WTC11 (cell line): ENCODE measurements around the gene C17orf100. TPM values are rescaled to one million over a fixed set of nuclear protein-coding genes. Genes with fewer than 3 reads are reported as not detected.

Experiments
- ATAC-seq: fragments of 200-7000 bp; cut with Tn5 transposase; 2 replicates; pipeline ENCODE4 v1.10.0; 2021; ENCODE audit warnings: mild to moderate bottlenecking, moderate library complexity
- CTCF ChIA-PET: fragments of 300-600 bp; sonication (Branson Sonifier 250); formaldehyde crosslinking; loops from one replicate; lab custom pipeline; 2021; ENCODE audit warnings: antibody characterized with exemption; lab: Charles Lee
- POLR2A ChIA-PET: fragments of 350-600 bp; sonication (Branson Sonifier 250); formaldehyde crosslinking; loops from one replicate; lab custom pipeline; 2021; ENCODE audit warnings: antibody characterized with exemption; lab: Charles Lee
- DNase-seq: peaks from one replicate; pipeline ENCODE4 v3.0.0; 2021; ENCODE audit warnings: low spot score
- H3K27ac Mint-ChIP-seq: 2 replicates; pipeline ENCODE4 v1.8.0; 2021; ENCODE audit warnings: mixed read lengths
- H3K27me3 Mint-ChIP-seq: 2 replicates; pipeline ENCODE4 v1.8.0; 2021; ENCODE audit warnings: low read depth, mild to moderate bottlenecking, moderate library complexity, mixed read lengths
- H3K36me3 Mint-ChIP-seq: 2 replicates; pipeline ENCODE4 v1.8.0; 2021; ENCODE audit warnings: mixed read lengths
- H3K4me1 Mint-ChIP-seq: 2 replicates; pipeline ENCODE4 v1.8.0; 2022; ENCODE audit warnings: mixed read lengths
- H3K4me3 Mint-ChIP-seq: 2 replicates; pipeline ENCODE4 v1.8.0; 2021; ENCODE audit warnings: mild to moderate bottlenecking, moderate library complexity, mixed read lengths
- H3K9me3 Mint-ChIP-seq: 2 replicates; pipeline ENCODE4 v1.8.0; 2021; ENCODE audit warnings: mixed read lengths
- CBFB ChIP-seq: sonication (generic); formaldehyde crosslinking; IDR thresholded peaks from 2 replicates; pipeline ENCODE4 v1.8.1; 2022; ENCODE audit warnings: mild to moderate bottlenecking, low read depth, missing genetic modification reagents
- FOXJ3 ChIP-seq: sonication (generic); formaldehyde crosslinking; IDR thresholded peaks from 2 replicates; pipeline ENCODE4 v1.9.0; 2021; ENCODE audit warnings: missing genetic modification reagents, mild to moderate bottlenecking, borderline replicate concordance
- FOXP1 ChIP-seq: sonication (generic); formaldehyde crosslinking; IDR thresholded peaks from 2 replicates; pipeline ENCODE4 v1.8.0; 2022; ENCODE audit warnings: missing genetic modification reagents, mild to moderate bottlenecking, moderate library complexity, borderline replicate concordance
- SMAD3 ChIP-seq: sonication (generic); formaldehyde crosslinking; IDR thresholded peaks from 2 replicates; pipeline ENCODE4 v1.8.0; 2022; ENCODE audit warnings: missing genetic modification reagents, mild to moderate bottlenecking, borderline replicate concordance
- TCF7 ChIP-seq: sonication (generic); formaldehyde crosslinking; IDR thresholded peaks from 2 replicates; pipeline ENCODE4 v1.8.0; 2022; ENCODE audit warnings: mild to moderate bottlenecking, low read depth, missing genetic modification reagents, moderate library complexity
- TEAD4 ChIP-seq: sonication (generic); formaldehyde crosslinking; IDR thresholded peaks from 2 replicates; pipeline ENCODE4 v1.8.0; 2022; ENCODE audit warnings: mild to moderate bottlenecking, missing genetic modification reagents
- ZNF121 ChIP-seq: sonication (generic); formaldehyde crosslinking; IDR thresholded peaks from 2 replicates; pipeline ENCODE4 v1.8.0; 2023; ENCODE audit warnings: missing genetic modification reagents
- total RNA-seq: library from RNA; stranded (reverse); gene quantifications from 3 replicates; pipeline ENCODE4 v1.2.3, GENCODE V29; 2021
- TF ChIP-seq, protein P1 (sequence below): sonication (generic); formaldehyde crosslinking; IDR thresholded peaks from 2 replicates; pipeline ENCODE4 v1.8.0; 2023; ENCODE audit warnings: mild to moderate bottlenecking, missing genetic modification reagents
- TF ChIP-seq, protein P2 (sequence below): fragments of 250-450 bp; sonication (Bioruptor Pico); IDR thresholded peaks from 2 replicates; pipeline ENCODE4 v2.1.2; 2022; ENCODE audit warnings: mild to moderate bottlenecking, moderate library complexity
- TF ChIP-seq, protein P3 (sequence below): sonication (generic); formaldehyde crosslinking; IDR thresholded peaks from 2 replicates; pipeline ENCODE4 v1.8.1; 2023; ENCODE audit warnings: mild to moderate bottlenecking, missing genetic modification reagents, borderline replicate concordance
- TF ChIP-seq, protein P4 (sequence below): sonication (generic); formaldehyde crosslinking; IDR thresholded peaks from 2 replicates; pipeline ENCODE4 v1.8.0; 2022; ENCODE audit warnings: missing genetic modification reagents
- TF ChIP-seq, protein P5 (sequence below): fragments of 250-450 bp; sonication (Bioruptor Pico); IDR thresholded peaks from 2 replicates; pipeline ENCODE4 v1.9.0; 2021; ENCODE audit warnings: mild to moderate bottlenecking, borderline replicate concordance

C17orf100 gene
- total RNA-seq, 1 experiment from 2014 or later, result 2.7 TPM

DNA sequence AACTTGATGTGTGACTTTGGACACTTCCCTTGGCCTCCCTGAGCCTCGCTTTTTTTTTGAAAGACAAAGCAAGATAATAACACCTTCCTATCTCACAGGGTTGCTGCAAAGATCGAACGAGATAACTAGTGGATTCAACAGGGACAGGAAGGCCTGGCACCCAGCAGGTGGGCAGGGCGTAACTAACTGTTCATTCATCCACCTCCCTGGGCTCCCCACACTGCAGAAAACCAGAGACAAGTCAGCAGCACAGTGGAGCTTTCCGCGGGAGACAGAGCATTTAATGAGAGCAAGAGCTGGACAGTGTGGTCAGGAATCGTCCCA is 32.9 kb downstream of the C17orf100 start (continued):
- TF ChIP-seq, protein P1, sequence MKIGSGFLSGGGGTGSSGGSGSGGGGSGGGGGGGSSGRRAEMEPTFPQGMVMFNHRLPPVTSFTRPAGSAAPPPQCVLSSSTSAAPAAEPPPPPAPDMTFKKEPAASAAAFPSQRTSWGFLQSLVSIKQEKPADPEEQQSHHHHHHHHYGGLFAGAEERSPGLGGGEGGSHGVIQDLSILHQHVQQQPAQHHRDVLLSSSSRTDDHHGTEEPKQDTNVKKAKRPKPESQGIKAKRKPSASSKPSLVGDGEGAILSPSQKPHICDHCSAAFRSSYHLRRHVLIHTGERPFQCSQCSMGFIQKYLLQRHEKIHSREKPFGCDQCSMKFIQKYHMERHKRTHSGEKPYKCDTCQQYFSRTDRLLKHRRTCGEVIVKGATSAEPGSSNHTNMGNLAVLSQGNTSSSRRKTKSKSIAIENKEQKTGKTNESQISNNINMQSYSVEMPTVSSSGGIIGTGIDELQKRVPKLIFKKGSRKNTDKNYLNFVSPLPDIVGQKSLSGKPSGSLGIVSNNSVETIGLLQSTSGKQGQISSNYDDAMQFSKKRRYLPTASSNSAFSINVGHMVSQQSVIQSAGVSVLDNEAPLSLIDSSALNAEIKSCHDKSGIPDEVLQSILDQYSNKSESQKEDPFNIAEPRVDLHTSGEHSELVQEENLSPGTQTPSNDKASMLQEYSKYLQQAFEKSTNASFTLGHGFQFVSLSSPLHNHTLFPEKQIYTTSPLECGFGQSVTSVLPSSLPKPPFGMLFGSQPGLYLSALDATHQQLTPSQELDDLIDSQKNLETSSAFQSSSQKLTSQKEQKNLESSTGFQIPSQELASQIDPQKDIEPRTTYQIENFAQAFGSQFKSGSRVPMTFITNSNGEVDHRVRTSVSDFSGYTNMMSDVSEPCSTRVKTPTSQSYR (CRISPR knock-in tag), result no peak
- TF ChIP-seq SMAD3 (CRISPR knock-in tag) (no peak), TEAD4 (CRISPR knock-in tag) (no peak), FOXJ3 (CRISPR knock-in tag) (no peak)
- TF ChIP-seq, protein P2, sequence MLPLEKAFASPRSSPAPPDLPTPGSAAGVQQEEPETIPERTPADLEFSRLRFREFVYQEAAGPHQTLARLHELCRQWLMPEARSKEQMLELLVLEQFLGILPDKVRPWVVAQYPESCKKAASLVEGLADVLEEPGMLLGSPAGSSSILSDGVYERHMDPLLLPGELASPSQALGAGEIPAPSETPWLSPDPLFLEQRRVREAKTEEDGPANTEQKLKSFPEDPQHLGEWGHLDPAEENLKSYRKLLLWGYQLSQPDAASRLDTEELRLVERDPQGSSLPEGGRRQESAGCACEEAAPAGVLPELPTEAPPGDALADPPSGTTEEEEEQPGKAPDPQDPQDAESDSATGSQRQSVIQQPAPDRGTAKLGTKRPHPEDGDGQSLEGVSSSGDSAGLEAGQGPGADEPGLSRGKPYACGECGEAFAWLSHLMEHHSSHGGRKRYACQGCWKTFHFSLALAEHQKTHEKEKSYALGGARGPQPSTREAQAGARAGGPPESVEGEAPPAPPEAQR (CRISPR knock-in tag), result no peak

DNA sequence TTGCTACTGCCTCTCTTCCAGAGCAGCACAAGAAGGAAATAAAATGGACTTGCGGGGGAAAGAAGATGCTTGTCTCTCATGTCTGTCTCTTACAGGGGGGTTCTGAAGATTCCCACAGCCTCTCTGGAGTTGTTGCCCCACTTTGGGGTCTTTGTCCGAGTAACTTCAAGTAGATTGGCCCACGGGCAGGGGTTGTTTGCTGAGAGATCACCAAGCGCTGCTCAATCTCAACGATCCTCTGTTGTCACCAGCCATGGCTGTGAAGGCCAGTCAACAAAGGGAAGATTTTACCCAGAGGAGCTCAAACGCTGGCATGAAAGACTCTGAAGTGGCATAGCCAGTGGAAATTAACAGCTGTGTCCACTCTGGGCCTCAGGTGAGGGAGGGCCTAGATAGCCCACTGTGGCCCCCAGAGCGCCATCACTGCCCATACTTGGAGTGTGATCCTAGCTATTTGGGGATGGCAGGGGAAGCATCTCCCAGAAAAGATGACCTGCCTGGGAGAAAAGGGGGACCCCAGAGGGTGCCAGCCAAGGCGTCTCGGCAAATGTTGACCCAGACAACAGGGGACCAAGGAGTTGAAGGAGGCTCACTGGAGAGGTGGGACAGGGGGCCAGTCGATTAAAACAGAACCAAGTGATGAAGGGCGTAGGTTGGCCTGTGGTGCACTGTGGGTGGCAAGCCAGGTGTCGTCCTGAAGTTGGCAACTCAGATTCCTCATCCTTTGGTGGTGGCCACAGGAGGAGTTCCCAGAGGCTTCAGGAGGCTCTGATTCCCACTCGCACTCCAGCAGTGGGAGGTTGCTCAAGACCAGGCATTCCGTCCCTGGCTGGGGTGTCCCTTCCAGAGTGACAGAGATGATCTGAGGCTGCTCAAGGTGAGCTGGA is 33.6 kb downstream of the C17orf100 start:
- no peak overlapping the region for H3K4me3 Mint-ChIP-seq
- TF ChIP-seq SMAD3 (CRISPR knock-in tag), result no peak
- TF ChIP-seq FOXP1 (CRISPR knock-in tag), result no peak
- no peak for TF ChIP-seq CBFB (CRISPR knock-in tag)
- TF ChIP-seq FOXJ3 (CRISPR knock-in tag), result no peak
- TF ChIP-seq, protein P3, sequence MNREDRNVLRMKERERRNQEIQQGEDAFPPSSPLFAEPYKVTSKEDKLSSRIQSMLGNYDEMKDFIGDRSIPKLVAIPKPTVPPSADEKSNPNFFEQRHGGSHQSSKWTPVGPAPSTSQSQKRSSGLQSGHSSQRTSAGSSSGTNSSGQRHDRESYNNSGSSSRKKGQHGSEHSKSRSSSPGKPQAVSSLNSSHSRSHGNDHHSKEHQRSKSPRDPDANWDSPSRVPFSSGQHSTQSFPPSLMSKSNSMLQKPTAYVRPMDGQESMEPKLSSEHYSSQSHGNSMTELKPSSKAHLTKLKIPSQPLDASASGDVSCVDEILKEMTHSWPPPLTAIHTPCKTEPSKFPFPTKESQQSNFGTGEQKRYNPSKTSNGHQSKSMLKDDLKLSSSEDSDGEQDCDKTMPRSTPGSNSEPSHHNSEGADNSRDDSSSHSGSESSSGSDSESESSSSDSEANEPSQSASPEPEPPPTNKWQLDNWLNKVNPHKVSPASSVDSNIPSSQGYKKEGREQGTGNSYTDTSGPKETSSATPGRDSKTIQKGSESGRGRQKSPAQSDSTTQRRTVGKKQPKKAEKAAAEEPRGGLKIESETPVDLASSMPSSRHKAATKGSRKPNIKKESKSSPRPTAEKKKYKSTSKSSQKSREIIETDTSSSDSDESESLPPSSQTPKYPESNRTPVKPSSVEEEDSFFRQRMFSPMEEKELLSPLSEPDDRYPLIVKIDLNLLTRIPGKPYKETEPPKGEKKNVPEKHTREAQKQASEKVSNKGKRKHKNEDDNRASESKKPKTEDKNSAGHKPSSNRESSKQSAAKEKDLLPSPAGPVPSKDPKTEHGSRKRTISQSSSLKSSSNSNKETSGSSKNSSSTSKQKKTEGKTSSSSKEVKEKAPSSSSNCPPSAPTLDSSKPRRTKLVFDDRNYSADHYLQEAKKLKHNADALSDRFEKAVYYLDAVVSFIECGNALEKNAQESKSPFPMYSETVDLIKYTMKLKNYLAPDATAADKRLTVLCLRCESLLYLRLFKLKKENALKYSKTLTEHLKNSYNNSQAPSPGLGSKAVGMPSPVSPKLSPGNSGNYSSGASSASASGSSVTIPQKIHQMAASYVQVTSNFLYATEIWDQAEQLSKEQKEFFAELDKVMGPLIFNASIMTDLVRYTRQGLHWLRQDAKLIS (CRISPR knock-in tag), result no peak
- no peak for TF ChIP-seq ZNF121 (CRISPR knock-in tag)
- TF ChIP-seq TCF7 (CRISPR knock-in tag), result no peak
- TF ChIP-seq, protein P4, sequence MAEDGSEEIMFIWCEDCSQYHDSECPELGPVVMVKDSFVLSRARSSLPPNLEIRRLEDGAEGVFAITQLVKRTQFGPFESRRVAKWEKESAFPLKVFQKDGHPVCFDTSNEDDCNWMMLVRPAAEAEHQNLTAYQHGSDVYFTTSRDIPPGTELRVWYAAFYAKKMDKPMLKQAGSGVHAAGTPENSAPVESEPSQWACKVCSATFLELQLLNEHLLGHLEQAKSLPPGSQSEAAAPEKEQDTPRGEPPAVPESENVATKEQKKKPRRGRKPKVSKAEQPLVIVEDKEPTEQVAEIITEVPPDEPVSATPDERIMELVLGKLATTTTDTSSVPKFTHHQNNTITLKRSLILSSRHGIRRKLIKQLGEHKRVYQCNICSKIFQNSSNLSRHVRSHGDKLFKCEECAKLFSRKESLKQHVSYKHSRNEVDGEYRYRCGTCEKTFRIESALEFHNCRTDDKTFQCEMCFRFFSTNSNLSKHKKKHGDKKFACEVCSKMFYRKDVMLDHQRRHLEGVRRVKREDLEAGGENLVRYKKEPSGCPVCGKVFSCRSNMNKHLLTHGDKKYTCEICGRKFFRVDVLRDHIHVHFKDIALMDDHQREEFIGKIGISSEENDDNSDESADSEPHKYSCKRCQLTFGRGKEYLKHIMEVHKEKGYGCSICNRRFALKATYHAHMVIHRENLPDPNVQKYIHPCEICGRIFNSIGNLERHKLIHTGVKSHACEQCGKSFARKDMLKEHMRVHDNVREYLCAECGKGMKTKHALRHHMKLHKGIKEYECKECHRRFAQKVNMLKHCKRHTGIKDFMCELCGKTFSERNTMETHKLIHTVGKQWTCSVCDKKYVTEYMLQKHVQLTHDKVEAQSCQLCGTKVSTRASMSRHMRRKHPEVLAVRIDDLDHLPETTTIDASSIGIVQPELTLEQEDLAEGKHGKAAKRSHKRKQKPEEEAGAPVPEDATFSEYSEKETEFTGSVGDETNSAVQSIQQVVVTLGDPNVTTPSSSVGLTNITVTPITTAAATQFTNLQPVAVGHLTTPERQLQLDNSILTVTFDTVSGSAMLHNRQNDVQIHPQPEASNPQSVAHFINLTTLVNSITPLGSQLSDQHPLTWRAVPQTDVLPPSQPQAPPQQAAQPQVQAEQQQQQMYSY, result no peak
- TF ChIP-seq, protein P5, sequence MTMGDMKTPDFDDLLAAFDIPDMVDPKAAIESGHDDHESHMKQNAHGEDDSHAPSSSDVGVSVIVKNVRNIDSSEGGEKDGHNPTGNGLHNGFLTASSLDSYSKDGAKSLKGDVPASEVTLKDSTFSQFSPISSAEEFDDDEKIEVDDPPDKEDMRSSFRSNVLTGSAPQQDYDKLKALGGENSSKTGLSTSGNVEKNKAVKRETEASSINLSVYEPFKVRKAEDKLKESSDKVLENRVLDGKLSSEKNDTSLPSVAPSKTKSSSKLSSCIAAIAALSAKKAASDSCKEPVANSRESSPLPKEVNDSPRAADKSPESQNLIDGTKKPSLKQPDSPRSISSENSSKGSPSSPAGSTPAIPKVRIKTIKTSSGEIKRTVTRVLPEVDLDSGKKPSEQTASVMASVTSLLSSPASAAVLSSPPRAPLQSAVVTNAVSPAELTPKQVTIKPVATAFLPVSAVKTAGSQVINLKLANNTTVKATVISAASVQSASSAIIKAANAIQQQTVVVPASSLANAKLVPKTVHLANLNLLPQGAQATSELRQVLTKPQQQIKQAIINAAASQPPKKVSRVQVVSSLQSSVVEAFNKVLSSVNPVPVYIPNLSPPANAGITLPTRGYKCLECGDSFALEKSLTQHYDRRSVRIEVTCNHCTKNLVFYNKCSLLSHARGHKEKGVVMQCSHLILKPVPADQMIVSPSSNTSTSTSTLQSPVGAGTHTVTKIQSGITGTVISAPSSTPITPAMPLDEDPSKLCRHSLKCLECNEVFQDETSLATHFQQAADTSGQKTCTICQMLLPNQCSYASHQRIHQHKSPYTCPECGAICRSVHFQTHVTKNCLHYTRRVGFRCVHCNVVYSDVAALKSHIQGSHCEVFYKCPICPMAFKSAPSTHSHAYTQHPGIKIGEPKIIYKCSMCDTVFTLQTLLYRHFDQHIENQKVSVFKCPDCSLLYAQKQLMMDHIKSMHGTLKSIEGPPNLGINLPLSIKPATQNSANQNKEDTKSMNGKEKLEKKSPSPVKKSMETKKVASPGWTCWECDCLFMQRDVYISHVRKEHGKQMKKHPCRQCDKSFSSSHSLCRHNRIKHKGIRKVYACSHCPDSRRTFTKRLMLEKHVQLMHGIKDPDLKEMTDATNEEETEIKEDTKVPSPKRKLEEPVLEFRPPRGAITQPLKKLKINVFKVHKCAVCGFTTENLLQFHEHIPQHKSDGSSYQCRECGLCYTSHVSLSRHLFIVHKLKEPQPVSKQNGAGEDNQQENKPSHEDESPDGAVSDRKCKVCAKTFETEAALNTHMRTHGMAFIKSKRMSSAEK, result no peak
- TF ChIP-seq, all 79 proteins: peak for 0
- CTCF ChIA-PET, result interaction anchor here (0.8 to 1.6 kb wide), 3 partner anchors 17 to 159 kb away, joined by 3 to 7 read pairs (median 4); partner anchors contain the start of gene SLC13A5
- Mint-ChIP-seq H3K4me1 (no peaks in the 10 kb centered on the region), H3K9me3 (no peaks in the 10 kb centered on the region), H3K27me3 (no peaks in the 10 kb centered on the region; the same call in 1 of the 2 replicates), H3K27ac (no peak overlapping the region), H3K36me3 (no peaks in the 10 kb centered on the region)
- POLR2A ChIA-PET, result no interaction called here
- ATAC-seq (no peak), DNase-seq (no peak)
